Sciatic nerve (tissue), 2 donors: ENCODE measurements around the gene MRAS. TPM values are rescaled to one million over a fixed set of nuclear protein-coding genes. Genes with fewer than 3 reads are reported as not detected.
A peak's percentile ranks its signal among the peaks of the same experiment; 100 is the strongest.
"Not testable (repeated sequence)": the region's sequence is repeated elsewhere in the genome, so short reads cannot be mapped to it uniquely, and the experiment has no call there.

Experiments
- ATAC-seq: fragments of 200-7000 bp; cut with Tn5 transposase; one replicate; pipeline ENCODE4 v1.9.1; 2020; ENCODE audit warnings: mild to moderate bottlenecking, moderate library complexity
- DNase-seq: peaks from one replicate; pipeline ENCODE4 v3.0.0-alpha.2; 2020; ENCODE audit warnings: low spot score
- intact Hi-C: fragments of 100-400 bp; cut with DNase I; formaldehyde crosslinking; loops from one replicate; pipeline ENCODE4 v1.14.2; 2022
- total RNA-seq: library from RNA; stranded (reverse); fragmentation: NEBNext Ultra II Directional; extraction: Animal tissue kit (Norgen Biotek cat#: 25700); gene quantifications from one replicate; pipeline ENCODE4 v1.2.1, GENCODE V29; 2021
- donor health status: DM: no; HTN: no; CAD: no.
- donor health status: DM: no; HTN: no; CAD: no.

Gene MRAS
- total RNA-seq, 1 donor from 2014 or later, result 314 TPM

GRCh38 chr3:138362538-138362937 lies 14.2 kb downstream of the MRAS start:
- no peak for ATAC-seq
- intact Hi-C loops, result no loop called here
- DNase-seq, result no peak

DNA sequence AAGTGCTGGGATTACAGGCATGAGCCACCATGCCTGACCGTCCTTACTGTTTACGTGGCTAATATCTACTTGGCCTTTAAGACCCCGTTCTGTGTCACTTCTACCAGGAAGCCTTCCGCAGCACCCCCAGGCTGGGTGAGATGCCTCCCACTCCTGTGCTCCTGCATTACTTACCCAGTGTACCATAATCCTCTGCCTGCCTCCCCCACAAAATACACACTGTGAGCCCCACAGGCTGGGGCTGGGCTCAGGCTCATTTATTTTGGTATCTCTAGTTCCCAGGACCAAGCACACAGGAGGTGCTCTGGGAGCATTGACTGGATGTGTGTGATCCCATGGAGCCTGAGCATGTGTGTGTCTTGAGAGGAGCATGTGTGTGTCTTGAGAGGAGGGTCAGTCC lies 14.9 kb downstream of the MRAS start:
- ATAC-seq (no peak), DNase-seq (no peak)
- intact Hi-C loops, result no loop called here

- no peak for ATAC-seq
- intact Hi-C loops, result no loop called here
- DNase-seq, result no peak
These were observed 16.2 kb downstream of the MRAS start for GRCh38 chr3:138364356-138365252.

DNA sequence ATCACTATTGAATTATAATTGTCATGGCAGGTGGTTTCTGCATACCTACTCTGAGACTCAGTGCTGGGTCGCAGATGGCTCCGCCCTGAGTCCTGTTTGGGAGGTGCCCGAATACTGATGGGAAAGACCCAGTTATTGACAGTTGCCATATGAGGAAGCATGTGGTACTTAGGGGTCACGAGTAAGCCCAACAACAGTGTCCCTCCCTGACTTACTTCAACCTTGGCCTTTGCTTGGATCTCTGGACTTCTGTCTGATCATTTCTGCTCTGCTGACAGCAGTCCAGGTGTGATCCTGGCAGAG lies 16.8 kb downstream of the MRAS start:
- ATAC-seq (no peak), DNase-seq (no peak)
- intact Hi-C loops, result no loop called here

GRCh38 chr3:138366006-138366759 lies 17.8 kb downstream of the MRAS start:
- ATAC-seq (no peak), DNase-seq (no peak)
- intact Hi-C loops, result no loop called here

DNA sequence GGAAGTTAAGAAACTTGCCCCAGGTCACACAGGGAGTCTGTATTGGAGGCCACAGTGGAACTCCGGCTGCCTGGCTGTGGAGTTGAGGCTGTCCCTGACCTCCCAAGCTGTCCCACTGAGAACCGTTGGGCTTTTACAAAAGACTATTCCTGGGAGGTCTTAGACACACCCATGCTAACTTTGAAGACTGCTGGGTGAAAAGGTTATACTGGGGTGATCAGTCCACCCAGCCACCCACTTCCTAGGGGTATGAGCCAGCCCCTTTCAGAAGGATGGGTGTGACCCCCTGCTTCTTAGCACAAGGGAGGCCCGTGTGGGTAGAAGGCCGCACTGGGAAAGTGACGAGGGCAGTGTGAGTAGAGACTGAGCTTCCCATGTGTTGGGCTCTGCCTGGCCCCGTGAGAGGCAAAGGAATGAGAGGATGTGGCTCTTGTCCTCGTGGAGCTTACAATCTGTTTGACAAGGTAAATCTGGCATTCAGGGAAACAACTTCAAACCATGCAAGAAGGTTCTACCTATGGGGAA lies 19.0 kb downstream of the MRAS start:
- ATAC-seq (peak; percentile 1), DNase-seq (no peak)
- intact Hi-C loops, result no loop called here

DNA sequence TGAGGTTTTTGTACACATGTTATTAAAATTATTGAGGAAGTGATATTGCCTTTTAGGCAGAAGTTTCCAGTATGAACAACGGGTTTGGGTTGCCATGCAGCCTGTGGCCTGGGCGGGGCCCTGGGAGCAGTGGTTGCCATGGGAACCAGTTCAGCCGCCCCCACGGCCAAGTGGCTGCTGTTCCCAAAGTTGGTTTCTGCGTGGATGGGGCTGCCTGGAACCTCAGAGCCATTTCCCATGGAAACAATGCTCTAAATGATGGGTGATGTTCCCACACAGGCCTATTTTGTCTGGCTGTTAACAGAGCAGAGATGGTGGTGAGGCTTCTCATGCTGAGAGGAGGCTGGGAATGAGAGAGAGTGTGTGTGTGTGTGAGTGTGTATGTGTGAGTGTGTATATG lies 19.5 kb downstream of the MRAS start:
- DNase-seq (peak; percentile 87), ATAC-seq (peak; percentile 85)
- intact Hi-C loops, result no loop called here

DNA sequence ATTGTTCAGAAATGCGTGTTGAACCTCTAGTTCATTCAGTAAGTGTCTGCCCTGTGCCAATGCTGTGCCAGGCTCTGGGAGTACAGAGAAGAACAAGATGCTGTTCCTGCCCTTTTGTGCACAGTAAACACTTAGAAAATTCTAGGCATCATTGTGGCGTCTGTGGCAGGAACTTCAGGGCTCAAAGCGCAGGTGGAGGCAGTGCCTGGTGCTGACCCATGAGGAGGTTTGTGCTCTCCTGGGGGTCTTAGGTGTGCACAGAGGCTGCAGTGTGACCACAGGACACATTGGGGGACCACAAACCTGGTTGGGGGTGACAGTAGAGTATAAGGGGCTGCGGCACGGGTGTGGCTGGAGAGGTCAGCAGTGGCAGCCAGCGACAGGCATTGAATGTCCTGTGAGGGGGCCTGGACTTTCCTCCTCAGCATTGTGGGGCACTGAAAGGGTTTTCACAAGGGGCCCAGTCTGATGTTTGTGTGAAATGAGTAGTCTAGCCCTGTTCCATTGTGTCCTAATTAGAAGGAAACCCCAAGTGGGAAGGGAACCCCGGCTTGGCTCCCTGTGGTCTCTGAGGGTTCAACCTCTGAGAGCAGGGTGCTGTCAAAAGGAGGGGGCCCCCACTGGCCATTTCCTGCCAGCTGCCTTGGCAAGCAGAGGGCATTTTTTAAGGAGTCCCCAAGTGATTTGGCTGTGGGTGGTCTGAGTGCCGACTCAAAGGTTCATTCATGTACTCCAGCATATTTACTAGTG lies 20.9 kb downstream of the MRAS start:
- DNase-seq, result peak; percentile 69
- intact Hi-C loops, result no loop called here
- peak; percentile 66 for ATAC-seq

DNA sequence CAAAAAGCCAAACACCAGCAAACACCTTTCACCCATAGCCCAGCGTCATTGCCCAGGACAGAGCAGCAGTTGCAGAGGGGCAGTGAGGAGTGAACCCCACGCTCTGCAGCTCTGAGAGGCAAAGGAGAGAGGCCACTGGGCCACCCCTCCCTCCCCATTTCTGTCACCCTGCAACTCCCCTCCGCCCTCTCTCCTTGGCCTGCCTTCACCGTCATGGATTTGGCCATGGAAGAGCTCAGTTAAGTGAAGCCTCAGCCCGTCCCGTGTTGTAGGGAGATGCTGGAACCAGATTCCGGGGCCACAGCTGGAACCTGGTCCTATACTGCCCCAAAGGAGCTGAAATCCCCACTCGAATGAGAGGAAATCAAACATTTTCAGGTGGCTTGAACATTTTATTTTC lies 21.9 kb downstream of the MRAS start:
- DNase-seq (no peak), ATAC-seq (no peak)
- intact Hi-C loops, result no loop called here

DNA sequence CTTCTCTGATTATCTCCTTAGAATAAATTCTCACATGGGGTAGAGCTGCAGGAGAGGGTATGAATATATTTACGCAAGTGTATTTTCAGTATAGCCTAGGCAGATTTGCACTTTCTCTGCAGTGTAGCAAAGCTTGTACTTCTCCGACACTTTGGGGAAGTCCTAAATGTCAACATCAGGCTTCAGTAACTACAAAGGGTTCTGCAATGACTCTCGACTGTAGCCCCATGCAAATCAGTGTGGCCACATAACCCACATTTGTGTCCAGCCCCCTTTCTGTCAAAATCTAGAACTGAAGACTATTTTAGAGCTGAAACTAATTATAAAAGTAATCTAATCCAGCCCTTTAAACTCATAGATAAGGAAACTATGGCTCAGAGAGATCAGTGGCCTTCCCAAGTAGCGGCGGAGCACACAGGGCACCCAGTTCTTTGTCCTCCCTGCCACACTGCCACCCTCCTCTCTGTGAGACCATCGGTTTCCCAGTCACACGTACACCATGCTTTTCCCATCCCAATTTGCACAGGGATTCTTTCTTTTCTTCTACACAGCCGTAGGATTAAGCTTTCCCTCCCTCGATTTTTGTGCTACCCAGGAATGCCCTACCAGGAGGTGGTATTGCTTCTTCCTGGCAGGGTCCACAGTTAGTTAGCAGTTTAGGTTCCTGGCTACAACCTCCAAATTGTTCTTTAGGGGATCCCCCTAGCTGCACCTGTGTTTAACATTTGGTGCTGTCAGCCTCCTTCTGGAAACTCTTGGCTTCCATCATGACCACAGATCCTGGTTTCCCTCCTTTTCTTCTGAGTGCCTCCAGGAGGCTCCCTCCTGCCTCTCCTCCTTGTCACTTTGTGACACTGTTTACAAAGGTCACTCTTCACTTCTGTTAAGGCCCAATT lies 22.9 kb downstream of the MRAS start:
- intact Hi-C loops, result no loop called here
- DNase-seq, result no peak
- no peak for ATAC-seq

DNA sequence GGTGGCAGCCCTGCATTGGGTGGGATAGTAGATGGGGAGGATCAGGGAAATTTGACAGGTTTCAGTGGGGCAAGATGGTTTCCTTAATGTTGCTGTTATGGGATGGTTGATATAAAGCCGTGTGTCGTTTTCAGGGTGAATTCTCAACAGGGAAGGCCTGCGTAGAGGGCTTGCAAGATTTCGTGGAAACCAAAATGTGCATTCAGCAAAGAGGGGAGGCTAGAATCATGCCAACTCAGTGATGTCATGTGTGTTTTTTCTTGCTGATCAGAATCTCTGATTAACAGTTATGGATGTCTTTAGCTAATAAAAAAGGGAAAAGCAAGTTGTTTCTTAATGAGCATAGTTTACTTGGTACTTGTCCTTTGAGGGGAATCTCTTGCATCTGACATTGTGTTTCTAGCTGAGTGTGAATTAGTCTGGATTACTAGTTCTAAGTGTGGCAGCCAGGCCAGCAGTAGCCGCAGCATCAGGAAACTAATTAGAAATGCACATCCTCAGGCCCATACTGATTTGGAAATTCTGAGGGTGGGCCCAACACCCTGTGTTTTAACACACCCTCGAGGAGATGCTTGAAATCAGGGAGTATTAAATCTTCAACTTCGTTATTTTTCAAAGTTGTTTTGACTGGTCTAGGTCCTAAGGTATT lies 24.8 kb downstream of the MRAS start:
- intact Hi-C loops, result no loop called here
- ATAC-seq (no peak), DNase-seq (peak; percentile 7)

DNA sequence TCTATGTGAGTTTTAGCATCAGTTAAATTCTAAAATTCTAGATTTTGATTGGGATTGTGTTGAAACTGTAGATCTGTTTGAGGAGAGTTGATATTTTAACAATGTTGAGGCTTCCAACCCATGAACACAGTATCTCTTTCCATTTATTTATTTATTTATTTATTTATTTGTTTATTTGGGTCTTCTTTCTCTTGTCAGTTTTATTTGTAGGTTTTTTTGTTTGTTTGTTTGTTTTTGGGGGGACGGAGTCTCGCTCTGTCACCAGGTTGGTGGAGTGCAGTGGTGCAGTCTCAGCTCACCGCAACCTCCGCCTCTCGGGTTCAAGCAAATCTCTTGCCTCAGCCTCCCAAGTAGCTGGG lies 25.3 kb downstream of the MRAS start:
- no peak for DNase-seq
- ATAC-seq, result no peak
- intact Hi-C loops, result no loop called here

DNA sequence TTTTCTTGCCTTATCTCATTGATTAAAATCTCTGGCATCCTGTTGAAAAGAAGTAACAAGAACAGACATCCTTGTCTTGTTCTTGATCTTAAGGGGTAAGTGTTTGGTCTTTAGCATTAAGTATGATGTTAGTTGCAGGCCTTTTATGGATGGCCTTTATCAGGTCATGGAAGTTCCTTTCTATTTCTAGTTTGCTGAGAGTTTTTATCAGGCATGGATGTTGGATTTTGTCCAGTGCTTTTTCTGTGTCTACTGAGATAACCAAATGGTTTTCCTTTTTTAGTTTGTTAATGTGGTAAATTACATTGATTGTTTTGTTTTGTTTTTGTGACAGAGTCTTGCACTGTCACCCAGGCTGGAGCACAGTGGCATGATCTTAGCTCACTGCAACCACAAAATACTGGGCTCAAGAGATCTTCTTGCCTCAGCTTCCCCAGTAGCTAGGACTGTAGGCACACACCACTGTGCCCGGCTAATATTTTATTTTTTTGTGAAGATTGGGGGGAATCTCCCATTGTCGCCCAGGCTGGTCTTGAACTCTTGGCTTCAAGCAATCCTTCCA lies 26.3 kb downstream of the MRAS start:
- intact Hi-C loops, result no loop called here
- DNase-seq (no peak), ATAC-seq (no peak)

DNA sequence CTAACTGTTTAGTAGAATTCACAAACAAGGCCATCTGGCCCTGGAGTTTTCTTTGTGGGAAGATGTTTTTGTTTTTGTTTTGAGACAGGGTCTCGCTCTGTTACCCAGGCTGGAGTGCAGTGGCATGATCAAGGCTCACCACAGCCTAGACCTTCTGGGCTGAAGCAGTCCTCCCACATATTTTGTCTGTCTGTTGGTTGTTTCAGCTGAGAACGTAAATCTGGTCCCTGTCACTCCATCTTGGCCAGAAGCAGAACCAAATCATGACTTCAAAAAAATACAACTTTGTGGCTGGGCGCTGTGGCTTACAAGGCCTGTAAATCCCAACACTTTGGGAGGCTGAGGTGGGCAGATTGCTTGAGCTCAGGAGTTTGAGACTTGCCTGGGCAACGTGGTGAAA lies 27.1 kb downstream of the MRAS start:
- intact Hi-C loops, result no loop called here
- DNase-seq, result peak; percentile 17
- no peak for ATAC-seq

DNA sequence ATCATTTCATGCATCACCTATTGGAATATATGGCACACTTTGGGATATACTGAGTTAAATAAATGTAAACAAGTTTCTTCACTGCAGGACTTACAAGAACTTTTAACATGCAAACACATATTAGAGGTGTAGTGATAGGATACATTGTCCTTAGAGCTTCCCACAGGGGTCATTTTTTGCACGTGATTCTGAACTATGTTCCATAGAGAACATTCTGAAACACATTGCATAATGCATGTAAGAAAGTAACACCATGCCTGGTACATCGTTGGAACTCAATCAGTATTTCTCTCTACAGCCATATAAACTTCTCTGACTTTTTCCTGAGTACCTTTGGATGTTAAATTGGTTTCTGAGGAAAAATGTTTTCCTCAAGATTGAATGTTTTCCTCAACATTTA lies 28.3 kb downstream of the MRAS start:
- no peak for DNase-seq
- intact Hi-C loops, result no loop called here
- ATAC-seq, result no peak

DNA sequence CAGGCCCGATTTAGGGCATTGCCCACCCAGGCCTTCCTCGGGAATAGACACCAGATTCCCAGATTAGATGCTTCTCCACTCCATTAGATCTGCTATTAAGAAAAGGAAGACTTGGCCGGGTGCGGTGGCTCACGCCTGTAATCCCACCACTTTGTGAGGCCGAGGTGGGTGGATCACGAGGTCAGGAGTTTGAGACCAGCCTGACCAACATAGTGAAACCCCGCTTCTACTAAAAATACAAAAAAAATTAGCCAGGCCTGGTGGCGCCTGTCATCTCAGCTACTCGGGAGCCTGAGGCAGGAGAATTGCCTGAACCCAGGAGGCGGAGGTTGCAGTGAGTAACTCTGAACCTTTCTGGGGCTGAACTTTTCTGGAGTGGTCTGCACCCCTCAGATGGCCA lies 28.8 kb downstream of the MRAS start:
- intact Hi-C loops, ATAC-seq: not testable (repeated sequence)
- DNase-seq, result peak; percentile 48

- ATAC-seq, result no peak
- peak; percentile 31 for DNase-seq
- intact Hi-C loops, result no loop called here
These were observed 29.4 kb downstream of the MRAS start for GRCh38 chr3:138377804-138378203.

DNA sequence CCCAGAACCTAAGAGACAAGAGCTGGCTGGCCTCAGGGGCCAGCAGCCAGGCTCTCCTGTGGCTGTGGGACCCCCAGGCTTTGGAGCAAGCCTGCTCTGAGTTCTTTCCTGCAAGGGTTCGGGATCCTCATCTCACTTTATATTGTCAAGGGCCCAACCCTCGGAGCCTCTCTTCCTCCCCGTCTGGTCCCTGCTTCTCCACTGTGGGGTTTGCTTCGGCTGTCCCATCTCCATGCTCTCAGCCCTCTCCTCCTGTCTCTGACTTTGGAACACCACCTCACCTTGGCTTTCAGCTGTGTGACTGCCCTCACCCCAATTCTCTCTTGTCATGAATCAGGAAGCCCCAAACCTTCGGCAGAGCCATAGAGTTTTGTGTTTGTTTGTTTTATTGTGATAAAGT lies 30.0 kb downstream of the MRAS start:
- intact Hi-C loops, result no loop called here
- ATAC-seq (no peak), DNase-seq (peak; percentile 36)
